Measurements from ENCODE around the gene MRNIP. TPM values are rescaled to one million over a fixed set of nuclear protein-coding genes. Genes with fewer than 3 reads are reported as not detected.

The MRNIP gene
- total and polyA plus RNA-seq, 5 donors: 12.3 to 20.5 (median 18.2) TPM

GRCh38 chr5:179800071-179800695 is 58.4 kb downstream of the MRNIP start:
- H3K27ac ChIP-seq (ENCODE audit: low read length): no peak overlapping the region
- intact Hi-C loops (cut with DNase I): no loop called here
- WGBS: 93% methylated on average over 21 of the region's 21 CpGs
- no peak overlapping the region for H3K4me3 ChIP-seq (ENCODE audit: low read length)
- H3K27me3 ChIP-seq (ENCODE audit: control insufficient read depth, insufficient read depth): no peaks in the 10 kb centered on the region
- peak in 2 of 3 donors; percentile 41 to 44 for DNase-seq
- H3K4me1 ChIP-seq (ENCODE audit: control insufficient read depth, insufficient read depth, low read length): peaks cover 5% of the 10 kb centered on the region
- no peak for ATAC-seq
- H3K9me3 ChIP-seq (ENCODE audit: control insufficient read depth, low read length): no peaks in the 10 kb centered on the region

- DNase-seq (peak in 2 of 3 donors; percentile 32 to 41), ATAC-seq (no peak)
- Histone ChIP-seq H3K4me1 (ENCODE audit: control insufficient read depth, insufficient read depth, low read length) (peaks cover 3% of the 10 kb centered on the region), H3K9me3 (ENCODE audit: control insufficient read depth, low read length) (no peaks in the 10 kb centered on the region), H3K27ac (ENCODE audit: low read length) (no peak overlapping the region), H3K4me3 (ENCODE audit: low read length) (no peak overlapping the region), H3K27me3 (ENCODE audit: control insufficient read depth, insufficient read depth) (no peaks in the 10 kb centered on the region)
- intact Hi-C loops (cut with DNase I): loop anchor here in 1 of 4 donors (5.0 kb wide), 1 partner anchor 37 kb away; no protein-coding TSS in a partner anchor
- WGBS: 91% methylated on average over 5 of the region's 5 CpGs
These were observed 59.0 kb downstream of the MRNIP start for GRCh38 chr5:179799644-179799973.

GRCh38 chr5:179798771-179799643 is 59.6 kb downstream of the MRNIP start:
- intact Hi-C loops (cut with DNase I): loop anchor here in 1 of 4 donors (5.0 kb wide), 1 partner anchor 37 kb away; no protein-coding TSS in a partner anchor
- H3K27me3 ChIP-seq (ENCODE audit: control insufficient read depth, insufficient read depth): no peaks in the 10 kb centered on the region
- no peak overlapping the region for H3K27ac ChIP-seq (ENCODE audit: low read length)
- DNase-seq (peak in 2 of 3 donors; percentile 59 to 61), ATAC-seq (no peak)
- H3K4me3 ChIP-seq (ENCODE audit: low read length): no peak overlapping the region
- peaks cover 7% of the 10 kb centered on the region for H3K4me1 ChIP-seq (ENCODE audit: control insufficient read depth, insufficient read depth, low read length)
- H3K9me3 ChIP-seq (ENCODE audit: control insufficient read depth, low read length): no peaks in the 10 kb centered on the region
- WGBS: 94% methylated on average over 36 of the region's 36 CpGs

- no peak overlapping the region for H3K27ac ChIP-seq (ENCODE audit: low read length)
- no peaks in the 10 kb centered on the region for H3K27me3 ChIP-seq (ENCODE audit: control insufficient read depth, insufficient read depth)
- no peak for ATAC-seq
- H3K9me3 ChIP-seq (ENCODE audit: control insufficient read depth, low read length): no peaks in the 10 kb centered on the region
- WGBS: 95% methylated on average over 23 of the region's 23 CpGs
- DNase-seq: peak in 2 of 3 donors; percentile 40 to 43
- intact Hi-C loops (cut with DNase I): loop anchor here in 1 of 4 donors (5.0 kb wide), 1 partner anchor 36 kb away; no protein-coding TSS in a partner anchor
- H3K4me1 ChIP-seq (ENCODE audit: control insufficient read depth, insufficient read depth, low read length): peaks cover 10% of the 10 kb centered on the region
- H3K4me3 ChIP-seq (ENCODE audit: low read length): no peak overlapping the region
These were observed 60.4 kb downstream of the MRNIP start for GRCh38 chr5:179798144-179798770.

GRCh38 chr5:179797741-179798140 is 60.9 kb downstream of the MRNIP start:
- Histone ChIP-seq H3K9me3 (ENCODE audit: control insufficient read depth, low read length) (no peaks in the 10 kb centered on the region), H3K4me1 (ENCODE audit: control insufficient read depth, insufficient read depth, low read length) (peaks cover 12% of the 10 kb centered on the region), H3K27me3 (ENCODE audit: control insufficient read depth, insufficient read depth) (no peaks in the 10 kb centered on the region), H3K4me3 (ENCODE audit: low read length) (no peak overlapping the region), H3K27ac (ENCODE audit: low read length) (no peak overlapping the region)
- intact Hi-C loops (cut with DNase I): loop anchor here in 1 of 4 donors (5.0 kb wide), 1 partner anchor 35 kb away; no protein-coding TSS in a partner anchor
- ATAC-seq (no peak), DNase-seq (peak in 2 of 3 donors; percentile 55 to 68)
- 96% methylated on average over 30 of the region's 30 CpGs for WGBS

GRCh38 chr5:179796877-179797608 is 61.6 kb downstream of the MRNIP start:
- peak in 2 of 3 donors; percentile 53 to 74 for DNase-seq
- Histone ChIP-seq H3K9me3 (ENCODE audit: control insufficient read depth, low read length) (no peaks in the 10 kb centered on the region), H3K4me1 (ENCODE audit: control insufficient read depth, insufficient read depth, low read length) (peaks cover 16% of the 10 kb centered on the region), H3K27me3 (ENCODE audit: control insufficient read depth, insufficient read depth) (no peaks in the 10 kb centered on the region), H3K4me3 (ENCODE audit: low read length) (no peak overlapping the region), H3K27ac (ENCODE audit: low read length) (no peak overlapping the region)
- intact Hi-C loops (cut with DNase I): loop anchor here in 2 of 4 donors (1.0 to 5.0 kb wide), 2 partner anchors 34 to 35 kb away; no protein-coding TSS in a partner anchor
- WGBS: 87% methylated on average over 21 of the region's 21 CpGs
- no peak for ATAC-seq

- H3K4me1 ChIP-seq (ENCODE audit: control insufficient read depth, insufficient read depth, low read length): peaks cover 16% of the 10 kb centered on the region
- peak; percentile 87 to 94 (median 93) for DNase-seq
- WGBS: 3% methylated on average over 113 of the region's 113 CpGs
These were observed 62.5 kb downstream of the MRNIP start for GRCh38 chr5:179795863-179796833.

GRCh38 chr5:179795049-179795862 is 63.4 kb downstream of the MRNIP start:
- DNase-seq (peak in 2 of 3 donors; percentile 72 to 77), ATAC-seq (peak in 1 of 2 donors; percentile 1)
- no peaks in the 10 kb centered on the region for H3K27me3 ChIP-seq (ENCODE audit: control insufficient read depth, insufficient read depth)
- intact Hi-C loops (cut with DNase I): loop anchor here in 2 of 4 donors (2.0 to 5.0 kb wide), 2 partner anchors 33 to 62 kb away; partner anchors contain the start of gene MAML1 (in 1 of the 2)
- H3K27ac ChIP-seq (ENCODE audit: low read length): no peak overlapping the region
- peaks cover 16% of the 10 kb centered on the region for H3K4me1 ChIP-seq (ENCODE audit: control insufficient read depth, insufficient read depth, low read length)
- H3K4me3 ChIP-seq (ENCODE audit: low read length): peak overlapping the region; percentile 57
- 10% methylated on average over 53 of the region's 53 CpGs for WGBS
- no peaks in the 10 kb centered on the region for H3K9me3 ChIP-seq (ENCODE audit: control insufficient read depth, low read length)

More at GRCh38 chr5:179795863-179796833, 62.5 kb downstream of the MRNIP start:
- intact Hi-C loops (cut with DNase I): loop anchor here in 2 of 4 donors (1.0 to 5.0 kb wide), 3 partner anchors 33 to 63 kb away; partner anchors contain the start of gene MAML1 (in 1 of the 2)
- Histone ChIP-seq H3K9me3 (ENCODE audit: control insufficient read depth, low read length) (no peaks in the 10 kb centered on the region), H3K27me3 (ENCODE audit: control insufficient read depth, insufficient read depth) (no peaks in the 10 kb centered on the region), H3K4me3 (ENCODE audit: low read length) (peak overlapping the region; percentile 57), H3K27ac (ENCODE audit: low read length) (peak overlapping the region; percentile 10)
- peak; percentile 62 to 68 for ATAC-seq

- H3K4me3 ChIP-seq (ENCODE audit: low read length): no peak overlapping the region
- H3K4me1 ChIP-seq (ENCODE audit: control insufficient read depth, insufficient read depth, low read length): peaks cover 16% of the 10 kb centered on the region
- peak overlapping the region; percentile 5 for H3K27ac ChIP-seq (ENCODE audit: low read length)
- no peaks in the 10 kb centered on the region for H3K9me3 ChIP-seq (ENCODE audit: control insufficient read depth, low read length)
- intact Hi-C loops (cut with DNase I): loop anchor here in 1 of 4 donors (2.0 kb wide), 1 partner anchor 62 kb away; the partner anchor contains the start of gene MAML1
- no peak for ATAC-seq
- no peaks in the 10 kb centered on the region for H3K27me3 ChIP-seq (ENCODE audit: control insufficient read depth, insufficient read depth)
- peak in 2 of 3 donors; percentile 54 to 62 for DNase-seq
- WGBS: 72% methylated on average over 3 of the region's 3 CpGs
These were observed 64.0 kb downstream of the MRNIP start for GRCh38 chr5:179794575-179794974.
